PC-3 (cell line): Measurements from ENCODE around the gene ANKRD11. TPM values are rescaled to one million over a fixed set of nuclear protein-coding genes. Genes with fewer than 3 reads are reported as not detected.
A peak's percentile ranks its signal among the peaks of the same experiment; 100 is the strongest.

ENCODE experiments used
- ATAC-seq: fragments of 200-7000 bp; cut with Tn5 transposase; 2 replicates; pipeline ENCODE4 v1.9.1; 2020; ENCODE audit warnings: mild to moderate bottlenecking, moderate library complexity
- BruUV-seq: library from RNA; stranded (reverse); fragments of 400-500 nt; replicated peaks from 2 replicates; lab custom pipeline; 2021; lab: Mats Ljungman, UMichigan
- CTCF ChIA-PET: fragments of 300-600 bp; sonication (Branson Sonifier 250); formaldehyde crosslinking; loops from one replicate; lab custom pipeline; 2022; ENCODE audit warnings: antibody characterized with exemption; lab: Charles Lee
- POLR2A ChIA-PET: fragments of 300-600 bp; sonication (Branson Sonifier 250); formaldehyde crosslinking; loops from one replicate; lab custom pipeline; 2022; ENCODE audit warnings: antibody characterized with exemption; ENCODE audit not compliant: unreplicated experiment; lab: Charles Lee
- DNase-seq: peaks from one replicate; pipeline ENCODE4 v3.0.0-alpha.2; 2015
- H2AFZ ChIP-seq: fragments of 300-600 bp; sonication (generic); 2 replicates; pipeline ENCODE4 v1.6.0; 2016; ENCODE audit warnings: antibody characterized with exemption, low read length
- H3F3A ChIP-seq: fragments of 300-600 bp; sonication (generic); one replicate; pipeline ENCODE4 v1.6.0; 2017; ENCODE audit warnings: antibody characterized with exemption, low read length, control low read depth, mild to moderate bottlenecking; ENCODE audit not compliant: unreplicated experiment
- H3K27ac ChIP-seq: fragments of 300-600 bp; sonication (generic); 2 replicates; pipeline ENCODE4 v1.5.1; 2016; ENCODE audit warnings: mild to moderate bottlenecking, low read length
- H3K27me3 ChIP-seq: fragments of 300-600 bp; sonication (generic); 2 replicates; pipeline ENCODE4 v1.6.1; 2016; ENCODE audit warnings: low read length, mixed read lengths
- H3K36me3 ChIP-seq: fragments of 300-600 bp; sonication (generic); 2 replicates; pipeline ENCODE4 v1.6.1; 2016; ENCODE audit warnings: low read depth, mixed run types, low read length, mixed read lengths
- H3K4me1 ChIP-seq: fragments of 300-600 bp; sonication (generic); 2 replicates; pipeline ENCODE4 v1.5.1; 2016; ENCODE audit warnings: low read length; ENCODE audit not compliant: insufficient read depth
- H3K4me2 ChIP-seq: fragments of 300-600 bp; sonication (generic); 2 replicates; pipeline ENCODE4 v1.6.0; 2016; ENCODE audit warnings: low read length
- H3K4me3 ChIP-seq: fragments of 300-600 bp; sonication (generic); 2 replicates; pipeline ENCODE4 v1.5.1; 2016; ENCODE audit warnings: mild to moderate bottlenecking, low read length, mixed read lengths
- H3K79me2 ChIP-seq: fragments of 300-600 bp; sonication (generic); 2 replicates; pipeline ENCODE4 v1.6.1; 2017; ENCODE audit warnings: low read length, mixed read lengths
- H3K9ac ChIP-seq: fragments of 300-600 bp; sonication (generic); 2 replicates; pipeline ENCODE4 v1.6.0; 2016; ENCODE audit warnings: mild to moderate bottlenecking, low read length
- H3K9me2 ChIP-seq: fragments of 300-600 bp; sonication (generic); replicated peaks from 2 replicates; pipeline ENCODE4 v1.6.1; 2016; ENCODE audit warnings: mixed run types, low read length, mixed read lengths
- H3K9me3 ChIP-seq: fragments of 300-600 bp; sonication (generic); 2 replicates; pipeline ENCODE4 v1.6.1; 2016; ENCODE audit warnings: low read length, mixed read lengths
- H4K20me1 ChIP-seq: fragments of 300-600 bp; sonication (generic); 2 replicates; pipeline ENCODE4 v1.6.1; 2016; ENCODE audit warnings: low read length, mixed read lengths
- EZH2 ChIP-seq: fragments of 300-600 bp; sonication (generic); IDR thresholded peaks from one replicate; pipeline ENCODE4 v1.6.1; 2017; ENCODE audit warnings: antibody characterized with exemption, mild to moderate bottlenecking, low read length; ENCODE audit not compliant: unreplicated experiment
- EZH2phosphoT487 ChIP-seq: fragments of 300-600 bp; sonication (generic); IDR thresholded peaks from 2 replicates; pipeline ENCODE4 v1.6.1; 2018; ENCODE audit warnings: mild to moderate bottlenecking, antibody characterized with exemption, low read length, borderline replicate concordance
- intact Hi-C: fragments of 100-400 bp; cut with micrococcal nuclease; formaldehyde crosslinking; loops from 2 replicates; pipeline ENCODE4 v1.9.0; 2023
- total RNA-seq: library from RNA; depleted of rRNA; stranded (reverse); fragments of >200 nt; gene quantifications from 2 replicates; pipeline ENCODE4 v1.2.3, GENCODE V29; 2014
- TF ChIP-seq, protein P1 (sequence below): fragments of 300-600 bp; sonication (generic); conservative IDR thresholded peaks from 2 replicates; pipeline ENCODE4 v1.5.1; 2017; ENCODE audit warnings: antibody characterized with exemption, low read depth, mild to moderate bottlenecking, low read length

Gene ANKRD11
- total RNA-seq, 1 experiment from 2014 or later, result 65.0 TPM

DNA sequence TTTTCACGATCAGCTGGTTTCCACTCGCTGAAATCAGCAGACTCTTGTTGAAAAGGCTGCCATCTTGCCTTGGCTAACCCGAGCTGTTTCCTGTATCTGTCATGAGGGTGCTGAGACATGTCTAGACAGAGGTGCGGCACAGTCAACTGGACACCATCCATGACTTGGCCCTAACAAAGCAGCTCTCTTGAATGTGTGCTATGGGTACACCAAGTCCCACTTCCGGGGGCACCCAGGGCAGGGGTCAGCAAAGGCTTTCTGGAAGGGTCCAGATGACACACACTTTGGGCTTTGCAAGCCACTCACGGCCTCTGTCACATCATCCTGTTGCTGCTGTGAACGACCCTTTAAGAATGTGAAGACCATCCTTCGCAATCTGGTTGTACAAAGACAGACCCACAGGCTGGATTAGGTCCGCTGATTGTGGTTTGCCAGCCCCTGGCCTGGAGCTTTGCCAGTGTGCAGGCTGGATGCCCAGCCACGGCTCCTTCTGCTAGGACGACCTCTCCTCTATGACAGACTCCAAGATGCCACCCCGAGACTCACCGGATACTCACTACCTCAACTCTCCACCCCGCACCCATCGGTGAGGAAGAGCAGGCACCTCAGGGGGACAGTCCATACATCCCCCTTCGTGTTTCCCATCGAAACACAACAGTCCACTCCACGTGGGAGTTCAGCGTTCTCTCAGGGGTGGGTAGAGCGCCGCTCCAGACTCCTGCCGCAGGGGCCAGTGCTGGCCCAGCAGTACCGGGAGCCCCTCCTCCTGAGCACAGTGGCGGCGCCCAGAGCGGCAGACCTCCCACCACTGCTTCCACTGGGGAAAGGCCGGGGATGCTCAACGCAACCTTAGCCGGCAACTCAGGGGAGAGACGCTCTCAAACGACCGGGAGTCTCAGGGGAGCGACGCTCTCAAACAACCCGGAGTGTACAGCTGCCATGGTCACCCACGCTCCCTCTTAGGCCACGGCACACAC, 123.5 kb downstream of the ANKRD11 start:
- H3K79me2 ChIP-seq, result peaks cover 93% of the 10 kb centered on the region
- intact Hi-C loops, result no loop called here
- no peaks in the 10 kb centered on the region for H3K9me2 ChIP-seq
- no peak overlapping the region for H3K4me2 ChIP-seq
- ChIA-PET POLR2A (no interaction called here), CTCF (no interaction called here)
- H3K9me3 ChIP-seq, result no peaks in the 10 kb centered on the region
- peak overlapping the region; percentile 97 for H3K27ac ChIP-seq
- H3K4me3 ChIP-seq, result no peak overlapping the region
- H3K9ac ChIP-seq, result no peak overlapping the region
- ATAC-seq, result no peak
- no peaks in the 10 kb centered on the region; the same call in 1 of the 2 replicates for H3K36me3 ChIP-seq
- no peak for DNase-seq
- no TSS peak for BruUV-seq
- peaks cover 4% of the 10 kb centered on the region for H3F3A ChIP-seq
- H3K4me1 ChIP-seq, result peaks cover 37% of the 10 kb centered on the region
- no peaks in the 10 kb centered on the region for H3K27me3 ChIP-seq
- H2AFZ ChIP-seq, result no peak overlapping the region
- peaks cover 28% of the 10 kb centered on the region; the same call in 1 of the 2 replicates for H4K20me1 ChIP-seq
- TF ChIP-seq EZH2phosphoT487 (no peak), EZH2 (no peak)
- TF ChIP-seq, protein P1, sequence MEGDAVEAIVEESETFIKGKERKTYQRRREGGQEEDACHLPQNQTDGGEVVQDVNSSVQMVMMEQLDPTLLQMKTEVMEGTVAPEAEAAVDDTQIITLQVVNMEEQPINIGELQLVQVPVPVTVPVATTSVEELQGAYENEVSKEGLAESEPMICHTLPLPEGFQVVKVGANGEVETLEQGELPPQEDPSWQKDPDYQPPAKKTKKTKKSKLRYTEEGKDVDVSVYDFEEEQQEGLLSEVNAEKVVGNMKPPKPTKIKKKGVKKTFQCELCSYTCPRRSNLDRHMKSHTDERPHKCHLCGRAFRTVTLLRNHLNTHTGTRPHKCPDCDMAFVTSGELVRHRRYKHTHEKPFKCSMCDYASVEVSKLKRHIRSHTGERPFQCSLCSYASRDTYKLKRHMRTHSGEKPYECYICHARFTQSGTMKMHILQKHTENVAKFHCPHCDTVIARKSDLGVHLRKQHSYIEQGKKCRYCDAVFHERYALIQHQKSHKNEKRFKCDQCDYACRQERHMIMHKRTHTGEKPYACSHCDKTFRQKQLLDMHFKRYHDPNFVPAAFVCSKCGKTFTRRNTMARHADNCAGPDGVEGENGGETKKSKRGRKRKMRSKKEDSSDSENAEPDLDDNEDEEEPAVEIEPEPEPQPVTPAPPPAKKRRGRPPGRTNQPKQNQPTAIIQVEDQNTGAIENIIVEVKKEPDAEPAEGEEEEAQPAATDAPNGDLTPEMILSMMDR, result no peak

DNA sequence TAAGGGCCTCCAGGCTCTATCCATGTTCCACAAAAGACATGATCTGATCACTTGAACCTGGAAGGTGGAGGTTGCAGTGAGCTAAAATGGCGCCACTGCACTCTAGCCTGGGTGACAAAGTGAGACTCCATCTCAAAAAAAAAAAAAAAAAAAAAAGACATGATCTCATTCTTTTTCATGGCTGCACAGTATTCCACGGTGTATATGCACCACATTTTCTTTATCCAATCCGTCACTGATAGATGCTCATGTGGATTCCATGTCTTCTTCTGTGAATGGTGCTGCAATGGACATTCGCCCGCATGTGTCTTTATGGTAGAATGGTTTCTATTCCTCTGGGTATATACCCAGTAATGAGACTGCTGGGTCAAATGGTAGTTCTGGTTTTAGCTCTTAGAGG, 124.4 kb downstream of the ANKRD11 start:
- no peaks in the 10 kb centered on the region for H3K36me3 ChIP-seq
- DNase-seq (no peak), ATAC-seq (no peak)
- H3K9me2 ChIP-seq, result no peaks in the 10 kb centered on the region
- intact Hi-C loops, result loop anchor here (2.0 kb wide), 1 partner anchor 43 kb away; no protein-coding TSS in a partner anchor
- H3K4me1 ChIP-seq, result peaks cover 37% of the 10 kb centered on the region
- BruUV-seq, result no TSS peak
- peaks cover 93% of the 10 kb centered on the region for H3K79me2 ChIP-seq
- no peak overlapping the region for H2AFZ ChIP-seq
- POLR2A ChIA-PET, result no interaction called here
- H3K27me3 ChIP-seq, result no peaks in the 10 kb centered on the region
- no peak for TF ChIP-seq EZH2
- no peak for TF ChIP-seq EZH2phosphoT487
- TF ChIP-seq, protein P1, result no peak
- H3K9ac ChIP-seq, result peak overlapping the region; percentile 74
- H3K4me2 ChIP-seq, result peak overlapping the region; percentile 57; the same call in 1 of the 2 replicates
- peaks cover 4% of the 10 kb centered on the region for H3F3A ChIP-seq
- CTCF ChIA-PET, result no interaction called here
- no peaks in the 10 kb centered on the region for H3K9me3 ChIP-seq
- H3K27ac ChIP-seq, result peak overlapping the region; percentile 97
- H3K4me3 ChIP-seq, result no peak overlapping the region
- H4K20me1 ChIP-seq, result peaks cover 28% of the 10 kb centered on the region; the same call in 1 of the 2 replicates
